Measurements from ENCODE around the gene TRAFD1. TPM values are rescaled to one million over a fixed set of nuclear protein-coding genes. Genes with fewer than 3 reads are reported as not detected.

The TRAFD1 gene
- total RNA-seq, 1 experiment from 2014 or later, result 29.0 TPM

DNA sequence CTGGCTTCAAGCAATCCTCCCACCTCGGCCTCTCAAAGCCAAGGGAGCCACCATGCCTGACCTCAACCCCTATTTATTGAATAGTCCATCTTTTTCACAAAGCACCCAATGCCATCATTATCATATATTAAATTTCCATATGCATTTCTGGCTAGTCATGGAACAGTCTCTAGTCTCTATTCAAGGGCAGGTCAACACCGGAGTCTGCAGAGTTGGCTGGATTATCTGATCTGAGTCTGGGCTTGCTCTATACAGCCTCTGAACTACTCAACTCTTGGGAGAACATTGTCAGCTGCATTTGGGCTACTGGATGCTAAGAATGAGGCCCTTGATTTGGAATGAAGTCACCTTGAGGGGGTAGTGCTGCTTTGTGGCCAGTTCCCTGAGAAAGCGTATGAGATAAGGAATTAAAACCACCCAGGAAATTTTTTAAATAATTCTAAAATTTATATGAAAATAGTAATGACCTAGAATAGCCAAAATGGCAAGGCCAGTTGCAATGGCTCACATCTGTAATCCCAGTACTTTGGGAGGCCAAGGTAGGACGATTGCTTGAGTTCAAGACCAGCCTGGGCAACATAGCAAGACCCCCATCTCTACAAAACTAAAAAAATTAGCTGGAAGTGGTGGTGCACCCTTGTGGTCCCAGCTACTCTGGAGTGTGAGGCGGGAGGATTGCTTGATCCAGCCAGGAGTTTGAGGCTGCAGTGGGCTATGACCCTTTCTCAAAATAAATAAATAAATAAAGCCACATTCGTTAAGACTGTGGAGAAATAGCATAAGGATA lies 9.9 kb upstream of the TRAFD1 start:
- DNase-seq (ENCODE audit: low read depth), result no peak

DNA sequence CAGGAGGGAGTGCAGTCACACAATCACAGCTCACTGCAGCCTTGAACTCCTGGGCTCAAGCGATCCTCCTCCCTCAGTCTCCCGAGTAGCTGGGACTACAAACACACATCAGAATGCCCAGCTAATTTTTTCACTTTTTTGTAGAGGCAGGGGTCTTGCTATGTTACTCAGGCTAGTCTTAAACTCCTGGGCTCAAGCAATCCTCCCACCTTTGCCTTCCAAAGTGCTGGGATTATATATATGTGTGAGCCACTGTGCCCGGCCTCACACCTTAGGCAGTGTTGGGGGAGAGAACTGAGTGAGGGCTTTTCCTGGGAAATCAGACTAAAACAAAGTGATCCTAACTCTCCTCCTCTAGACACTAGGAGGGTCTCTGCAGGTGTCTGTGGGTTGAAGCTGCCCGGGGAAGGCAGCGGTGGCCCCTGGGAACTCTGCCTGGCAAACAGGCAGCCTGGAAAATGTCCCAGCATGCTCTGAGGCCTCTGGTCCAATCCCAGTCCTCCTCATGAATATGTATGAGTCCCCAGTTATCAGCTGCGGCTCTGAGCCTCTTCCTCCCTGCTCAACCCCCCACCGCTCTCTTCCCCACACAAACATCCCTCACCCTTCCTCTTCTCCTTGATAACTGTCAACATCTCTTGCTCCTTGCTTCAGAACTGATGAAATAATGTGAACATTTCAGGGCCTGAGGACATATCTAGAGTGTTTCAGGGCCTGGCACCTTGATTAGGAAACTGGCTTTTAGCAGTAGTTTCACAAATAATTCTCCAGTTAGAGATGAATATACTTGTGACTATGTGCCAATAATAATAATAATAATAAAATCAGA lies 8.9 kb upstream of the TRAFD1 start:
- DNase-seq (ENCODE audit: low read depth), result no peak

DNA sequence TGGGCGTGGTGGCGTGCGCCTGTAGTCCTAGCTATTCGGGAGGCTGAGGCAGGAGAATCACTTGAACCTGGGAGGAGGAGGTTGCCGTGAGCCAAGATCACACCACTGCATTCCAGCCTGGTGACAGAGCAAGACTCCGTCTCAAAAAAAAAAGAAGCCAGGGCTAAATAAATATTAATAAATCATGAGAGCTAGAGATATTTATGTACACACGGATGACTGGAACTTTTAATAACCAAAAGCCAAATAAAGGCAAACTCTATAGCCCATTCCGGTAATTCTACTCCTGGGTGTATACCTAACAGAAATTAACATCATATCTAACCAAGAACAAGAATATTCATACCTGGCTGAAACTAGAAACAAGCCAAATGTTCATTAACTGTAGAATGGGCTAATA lies 7.7 kb upstream of the TRAFD1 start:
- DNase-seq (ENCODE audit: low read depth), result no peak

DNA sequence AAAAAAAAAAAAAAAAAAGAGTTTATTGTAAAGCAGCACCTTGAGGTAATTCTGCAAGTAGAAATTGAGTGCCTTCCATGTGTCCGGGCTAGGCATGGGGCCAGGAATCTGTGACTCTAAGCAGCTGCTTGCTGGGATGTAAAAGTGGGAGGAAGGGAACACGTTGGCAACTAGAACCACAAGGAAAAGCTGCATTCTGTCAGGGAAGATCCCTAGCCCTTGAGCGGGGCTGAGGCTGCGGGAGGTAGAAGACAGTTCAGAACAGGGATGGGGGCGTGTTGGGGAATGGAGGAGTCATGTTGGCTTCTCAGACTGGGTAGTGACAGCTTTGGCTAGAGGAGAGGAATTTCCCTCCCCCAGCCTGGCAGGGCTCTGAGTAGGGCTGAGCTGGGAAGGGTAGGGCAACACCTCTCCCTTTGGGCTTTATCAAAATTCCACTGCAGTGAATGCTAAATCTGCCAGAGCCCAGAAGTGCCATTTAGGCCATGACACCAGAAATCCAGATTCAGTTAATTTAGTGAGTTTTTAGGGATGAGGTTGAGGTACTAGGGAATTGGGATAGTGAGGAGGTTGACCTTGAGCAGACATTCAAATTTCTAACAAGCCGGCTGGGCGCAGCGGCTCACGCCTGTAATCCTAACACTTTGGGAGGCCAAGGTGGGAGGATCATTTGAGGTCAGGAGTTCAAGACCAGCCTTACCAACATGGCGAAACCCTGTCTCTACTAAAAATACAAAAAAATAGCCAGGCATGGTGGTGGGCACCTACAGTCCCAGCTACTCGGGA lies 3.4 kb upstream of the TRAFD1 start:
- peak; percentile 88 for DNase-seq (ENCODE audit: low read depth)

DNA sequence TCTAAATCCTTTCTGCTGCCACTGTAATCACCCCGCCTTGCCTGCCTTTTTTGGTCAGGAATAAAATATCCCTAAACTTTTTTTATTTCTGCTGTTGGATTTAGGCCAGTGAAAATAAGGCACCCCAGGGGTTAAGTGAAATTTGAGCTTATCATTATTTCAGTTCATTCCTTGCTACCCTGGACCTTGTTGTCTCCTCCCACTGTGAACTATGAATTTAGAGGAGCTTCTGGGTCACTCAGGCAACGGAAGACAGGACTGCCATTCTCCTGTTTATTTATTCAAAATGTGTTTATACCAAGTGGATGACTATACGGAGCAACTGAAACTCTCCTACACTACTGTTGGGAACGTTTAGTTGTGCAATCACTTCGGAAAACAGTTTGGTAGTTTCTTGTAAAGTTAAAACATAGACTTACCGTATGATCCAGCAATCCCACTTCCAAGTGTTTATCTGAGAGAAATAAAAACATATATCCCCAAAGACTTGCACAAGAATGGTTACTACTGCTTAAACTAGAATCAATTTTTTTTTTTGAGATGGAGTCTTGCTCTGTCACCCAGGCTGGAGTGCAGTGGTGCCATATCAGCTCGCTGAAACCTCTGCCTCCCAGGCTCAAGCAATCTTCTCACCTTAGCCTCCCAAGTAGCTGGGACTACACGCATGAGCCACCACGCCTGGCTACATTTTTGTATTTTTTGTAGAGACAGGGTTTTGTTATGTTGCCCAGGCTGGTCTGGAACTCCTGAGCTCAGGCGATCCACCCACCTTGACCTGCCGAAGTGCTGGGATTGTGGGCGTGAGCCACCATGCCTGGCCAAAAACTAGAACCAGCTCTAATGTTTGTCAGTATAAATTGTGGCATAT lies 2.3 kb upstream of the TRAFD1 start:
- peak; percentile 39 for DNase-seq (ENCODE audit: low read depth)

DNA sequence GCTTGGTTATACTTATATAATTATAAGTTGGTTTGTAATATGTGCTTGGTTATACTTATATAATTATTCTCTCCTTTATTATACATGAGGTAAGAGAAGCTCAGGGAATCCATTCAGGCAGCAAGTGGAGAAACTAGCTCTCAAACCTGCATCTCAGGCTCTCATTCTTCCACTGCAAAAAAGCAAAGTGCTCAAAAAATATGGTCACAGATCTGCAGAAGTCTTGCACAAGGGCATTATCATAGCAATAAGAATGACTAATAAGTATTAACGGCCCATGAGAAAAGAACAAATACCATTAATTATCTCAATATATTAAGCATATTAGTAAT lies 476 bp upstream of the TRAFD1 start:
- DNase-seq (ENCODE audit: low read depth), result no peak

DNA sequence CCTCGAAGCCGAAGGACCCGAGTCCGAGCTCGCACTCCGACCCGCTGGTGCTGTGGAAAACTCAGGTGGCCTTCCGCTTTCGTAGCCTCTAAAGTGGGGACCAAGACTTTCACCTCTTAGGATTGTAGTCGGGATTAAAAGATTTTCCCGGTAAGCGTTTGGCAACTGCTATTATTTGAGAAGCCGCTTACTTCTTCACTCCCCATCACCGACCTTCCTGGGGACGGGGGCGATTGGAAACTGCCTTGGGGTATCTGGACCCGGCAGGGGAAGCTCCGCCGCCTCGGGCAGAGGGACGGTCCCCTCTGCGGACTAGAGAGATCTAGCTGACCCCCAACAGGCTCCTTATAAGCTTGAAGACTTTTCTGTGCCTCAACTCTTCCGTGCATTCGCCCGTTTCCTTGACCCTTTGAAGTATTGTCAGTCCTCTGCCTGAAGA lies 659 bp downstream of the TRAFD1 start:
- DNase-seq (ENCODE audit: low read depth), result no peak

DNA sequence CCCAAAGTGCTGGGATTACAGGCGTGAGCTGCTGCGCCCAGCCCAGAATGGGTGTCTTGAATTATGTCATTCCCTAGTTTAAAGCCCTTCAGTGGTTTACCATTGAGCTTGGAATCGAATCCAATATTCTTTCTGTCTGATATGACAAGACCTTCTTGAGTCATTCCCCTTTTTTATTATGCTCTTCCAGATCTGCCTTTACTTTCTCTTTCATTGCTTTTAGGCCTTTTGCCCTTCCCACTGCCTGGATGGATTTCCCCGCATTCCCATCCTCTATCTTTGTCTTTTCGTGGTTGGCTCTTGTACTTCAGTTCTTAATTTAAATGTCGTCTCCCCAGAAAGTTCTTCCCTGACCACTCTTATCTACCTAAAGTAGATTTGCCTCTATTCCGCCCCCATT lies 1.6 kb downstream of the TRAFD1 start:
- DNase-seq (ENCODE audit: low read depth), result no peak

DNA sequence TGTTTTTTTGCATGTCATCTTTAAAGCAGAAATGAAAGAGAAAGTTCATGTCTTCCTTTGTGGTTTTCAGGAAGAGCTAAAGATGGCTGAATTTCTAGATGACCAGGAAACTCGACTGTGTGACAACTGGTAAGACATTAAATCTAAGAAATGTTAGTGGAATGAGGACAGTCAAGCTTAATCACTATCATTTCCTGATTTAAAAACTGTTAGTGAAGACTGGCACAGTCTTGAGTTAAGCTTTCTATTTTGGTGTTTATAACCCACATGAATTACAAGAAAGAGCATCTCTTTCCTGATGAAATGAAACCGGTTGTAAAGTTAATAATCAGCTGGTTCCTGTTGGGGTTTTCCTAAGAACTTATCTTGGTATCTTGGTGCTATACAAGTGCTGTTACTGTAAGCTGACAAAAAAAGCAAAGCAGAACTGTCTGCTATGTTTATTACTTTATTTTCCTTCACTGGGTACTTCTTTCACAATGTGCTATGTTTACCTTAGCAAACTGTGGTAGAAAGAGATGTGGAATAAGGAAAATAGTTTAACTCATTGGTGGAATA lies 5.2 kb downstream of the TRAFD1 start:
- DNase-seq (ENCODE audit: low read depth), result peak; percentile 41

DNA sequence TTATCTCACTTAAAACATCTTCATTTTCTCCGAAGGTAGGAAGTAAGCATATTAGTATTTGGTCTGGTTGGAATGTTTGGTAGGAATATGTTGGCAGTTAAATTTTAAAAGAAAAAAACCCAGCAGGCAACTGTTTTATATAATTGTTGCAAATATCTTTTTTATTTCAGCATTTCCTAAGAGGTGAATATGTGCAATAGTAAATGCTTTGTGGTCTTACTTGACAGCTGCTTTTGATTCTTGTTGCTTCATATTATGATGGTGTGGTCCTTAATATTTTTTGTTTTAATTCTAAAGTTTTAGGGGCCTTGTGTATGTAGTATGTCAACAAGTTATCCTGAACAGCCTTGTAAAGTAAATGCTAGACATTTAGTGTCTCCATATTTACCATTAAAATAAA lies 6.3 kb downstream of the TRAFD1 start:
- peak; percentile 47 for DNase-seq (ENCODE audit: low read depth)

DNA sequence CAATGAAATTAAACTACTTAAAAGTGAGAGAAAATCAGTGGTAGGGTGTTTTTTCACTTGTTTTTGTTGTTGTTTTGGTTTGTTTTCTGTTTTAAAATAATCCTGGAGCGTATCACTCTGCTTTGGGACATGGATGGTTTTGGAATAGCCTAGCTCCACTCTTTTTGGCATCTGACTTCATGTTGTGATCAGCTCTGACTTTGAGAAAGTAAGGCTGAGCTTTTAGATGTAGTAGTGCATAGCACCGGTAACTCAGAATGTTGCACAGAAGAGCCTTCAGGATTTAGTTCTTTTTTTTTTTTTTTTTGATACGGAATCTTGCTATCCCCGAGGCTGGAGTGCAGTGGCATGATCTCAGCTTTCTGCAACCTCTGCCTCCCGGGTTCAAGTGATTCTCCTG lies 8.1 kb downstream of the TRAFD1 start:
- no peak for DNase-seq (ENCODE audit: low read depth)

DNA sequence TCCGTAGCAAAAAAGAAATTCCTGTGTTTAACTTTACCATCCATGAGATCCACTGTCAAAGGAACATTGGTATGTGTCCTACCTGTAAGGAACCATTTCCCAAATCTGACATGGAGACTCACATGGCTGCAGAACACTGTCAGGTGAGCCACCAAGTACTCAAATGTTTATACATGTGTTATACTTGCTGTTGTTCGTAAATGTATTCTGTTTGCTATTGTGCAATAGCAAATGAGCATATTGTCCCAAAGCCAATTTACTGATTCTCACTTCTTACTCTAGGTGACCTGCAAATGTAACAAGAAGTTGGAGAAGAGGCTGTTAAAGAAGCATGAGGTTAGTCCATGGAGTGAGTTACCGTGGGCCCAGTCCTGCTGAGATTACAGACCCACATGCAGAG lies 9.4 kb downstream of the TRAFD1 start:
- DNase-seq (ENCODE audit: low read depth), result no peak

DNA sequence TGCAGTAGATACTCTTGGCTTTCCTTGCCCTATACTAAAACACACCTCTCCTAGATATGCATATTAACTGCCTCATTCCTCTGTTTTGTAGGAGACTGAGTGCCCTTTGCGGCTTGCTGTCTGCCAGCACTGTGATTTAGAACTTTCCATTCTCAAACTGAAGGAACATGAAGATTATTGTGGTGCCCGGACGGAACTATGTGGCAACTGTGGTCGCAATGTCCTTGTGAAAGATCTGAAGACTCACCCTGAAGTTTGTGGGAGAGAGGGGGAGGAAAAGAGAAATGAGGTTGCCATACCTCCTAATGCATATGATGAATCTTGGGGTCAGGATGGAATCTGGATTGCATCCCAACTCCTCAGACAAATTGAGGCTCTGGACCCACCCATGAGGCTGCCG lies 15.4 kb downstream of the TRAFD1 start:
- DNase-seq (ENCODE audit: low read depth), result no peak

DNA sequence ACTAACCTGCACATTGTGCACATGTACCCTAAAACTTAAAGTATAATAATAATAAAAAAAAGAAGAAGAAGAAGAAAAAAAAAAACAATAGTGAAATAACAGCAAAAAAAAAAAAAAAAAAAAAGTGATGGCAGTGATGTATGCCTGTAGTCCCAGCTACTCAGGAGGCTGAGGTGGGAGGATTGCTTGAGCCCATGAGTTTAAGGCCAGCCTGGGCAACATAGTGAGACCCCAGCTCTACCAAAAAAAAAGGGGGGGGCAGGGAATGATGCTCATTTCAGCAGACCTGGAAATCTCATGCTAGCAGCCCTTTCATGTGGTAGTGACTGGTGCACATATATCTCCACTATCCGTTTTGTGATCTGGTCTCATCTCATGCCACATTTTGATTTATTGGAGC lies 20.8 kb downstream of the TRAFD1 start:
- no peak for DNase-seq (ENCODE audit: low read depth)

DNA sequence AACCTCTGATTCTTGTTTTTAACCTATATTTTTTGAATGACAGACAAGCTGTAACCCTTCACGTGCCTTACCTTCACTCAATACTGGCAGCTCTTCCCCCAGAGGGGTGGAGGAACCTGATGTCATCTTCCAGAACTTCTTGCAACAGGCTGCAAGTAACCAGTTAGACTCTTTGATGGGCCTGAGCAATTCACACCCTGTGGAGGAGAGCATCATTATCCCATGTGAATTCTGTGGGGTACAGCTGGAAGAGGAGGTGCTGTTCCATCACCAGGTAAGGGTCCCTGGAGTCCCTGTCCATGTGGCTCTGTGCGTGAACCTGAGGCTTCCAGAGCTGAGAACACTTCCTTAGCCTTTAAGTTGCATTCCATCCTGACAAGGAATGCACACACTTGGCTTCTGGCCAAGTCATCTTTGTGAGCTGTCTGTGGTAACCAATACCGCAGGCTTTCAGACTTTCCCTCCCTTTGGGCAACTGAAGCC lies 22.7 kb downstream of the TRAFD1 start:
- DNase-seq (ENCODE audit: low read depth), result peak; percentile 75

DNA sequence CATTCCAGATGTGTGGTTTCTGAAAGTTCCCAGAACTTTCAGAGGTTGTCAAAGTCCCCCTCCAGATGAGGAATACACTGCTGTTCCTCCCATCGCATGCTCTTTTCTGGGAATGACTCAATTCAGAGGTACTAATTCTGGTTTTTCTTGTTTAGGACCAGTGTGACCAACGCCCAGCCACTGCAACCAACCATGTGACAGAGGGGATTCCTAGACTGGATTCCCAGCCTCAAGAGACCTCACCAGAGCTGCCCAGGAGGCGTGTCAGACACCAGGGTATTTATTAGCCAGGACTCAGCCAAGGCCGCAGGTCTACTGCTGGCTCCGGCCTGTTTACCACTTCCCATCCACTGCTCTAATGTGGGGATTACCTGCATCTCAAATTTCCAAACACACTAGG lies 24.2 kb downstream of the TRAFD1 start:
- DNase-seq (ENCODE audit: low read depth), result no peak

DNA sequence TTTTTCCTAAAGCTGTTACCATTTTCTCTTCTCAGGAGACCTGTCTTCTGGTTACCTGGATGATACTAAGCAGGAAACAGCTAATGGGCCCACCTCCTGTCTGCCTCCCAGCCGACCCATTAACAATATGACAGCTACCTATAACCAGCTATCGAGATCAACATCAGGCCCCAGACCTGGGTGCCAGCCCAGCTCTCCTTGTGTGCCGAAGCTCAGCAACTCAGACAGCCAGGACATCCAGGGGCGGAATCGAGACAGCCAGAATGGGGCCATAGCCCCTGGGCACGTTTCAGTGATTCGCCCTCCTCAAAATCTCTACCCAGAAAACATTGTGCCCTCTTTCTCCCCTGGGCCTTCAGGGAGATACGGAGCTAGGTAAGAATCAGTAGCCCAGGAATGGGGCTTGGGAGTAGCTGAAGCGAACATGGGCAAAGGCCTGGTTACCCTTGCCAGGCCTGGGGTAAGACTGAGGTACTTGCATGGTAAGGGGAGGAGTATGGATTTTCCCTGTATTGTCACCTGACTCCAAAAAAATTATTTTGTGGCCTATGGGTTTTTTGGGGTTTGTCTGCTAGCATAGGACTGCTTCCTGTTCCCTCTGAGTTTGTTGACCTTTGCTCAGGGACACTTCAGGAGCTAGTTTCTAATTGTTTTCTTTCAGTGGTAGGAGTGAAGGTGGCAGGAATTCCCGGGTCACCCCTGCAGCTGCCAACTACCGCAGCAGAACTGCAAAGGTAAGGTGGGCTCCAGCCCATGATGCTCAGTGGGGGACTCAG lies 26.6 kb downstream of the TRAFD1 start:
- DNase-seq (ENCODE audit: low read depth), result no peak

DNA sequence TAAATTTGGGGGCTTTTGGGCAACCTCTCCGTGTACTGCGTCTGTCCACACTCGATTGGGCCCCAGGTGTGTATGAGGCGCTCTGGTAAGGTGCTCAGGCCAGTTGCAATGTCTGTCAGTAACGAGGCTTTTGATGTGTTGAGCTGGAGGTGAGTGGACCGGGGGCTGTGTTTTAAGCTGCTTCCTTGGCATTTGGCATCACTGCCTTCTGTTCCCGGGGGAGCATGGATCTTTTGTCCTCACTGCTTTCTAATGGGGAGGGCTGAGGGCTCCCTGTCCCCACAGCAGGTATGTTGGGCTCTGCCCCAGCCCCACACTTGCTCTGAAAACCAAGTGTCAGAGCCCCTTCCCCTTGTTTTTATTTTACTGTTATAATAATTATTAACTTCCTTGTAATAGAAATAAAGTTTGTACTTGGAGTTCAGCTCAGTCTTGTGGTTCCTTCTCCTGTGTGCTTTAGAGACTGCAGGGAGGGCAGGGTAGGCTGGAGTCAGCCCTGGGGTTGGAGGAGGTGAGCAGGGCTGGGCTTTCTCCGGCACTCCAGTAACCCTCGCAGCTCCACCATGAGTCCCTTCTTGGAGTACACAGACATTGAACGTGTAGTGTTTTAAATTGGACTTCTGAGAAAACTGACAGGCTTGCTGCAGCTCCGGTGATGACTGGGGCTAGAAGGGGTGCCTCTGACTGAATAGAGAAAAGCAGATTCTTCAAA lies 28.0 kb downstream of the TRAFD1 start:
- DNase-seq (ENCODE audit: low read depth), result no peak

DNA sequence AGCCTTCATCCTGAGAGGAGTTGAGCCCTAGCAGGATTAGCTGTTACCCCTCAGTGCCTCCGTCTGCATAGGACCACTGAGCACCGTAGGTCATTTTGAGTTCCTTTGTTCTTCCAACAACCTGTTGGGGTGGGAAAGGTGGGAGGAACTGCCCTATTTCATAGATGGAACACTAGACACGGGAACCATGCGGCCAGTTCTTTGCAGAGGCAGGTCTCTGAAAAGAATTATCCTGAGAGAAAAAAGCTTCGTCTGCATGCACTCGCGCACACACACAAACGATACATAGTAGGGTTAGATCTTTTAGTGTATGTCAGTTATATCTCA lies 28.5 kb downstream of the TRAFD1 start:
- DNase-seq (ENCODE audit: low read depth), result no peak

All from LHCN-M2 (cell line).